Measurements from ENCODE around the gene LAX1. TPM values are rescaled to one million over a fixed set of nuclear protein-coding genes. Genes with fewer than 3 reads are reported as not detected.

Gene LAX1
- total and polyA plus RNA-seq, 10 of the 15 experiments (the other 5 are each of a cell fraction or from before 2014, with no cell fraction given), result 2.1 to 15.0 (median 9.0) TPM

DNA sequence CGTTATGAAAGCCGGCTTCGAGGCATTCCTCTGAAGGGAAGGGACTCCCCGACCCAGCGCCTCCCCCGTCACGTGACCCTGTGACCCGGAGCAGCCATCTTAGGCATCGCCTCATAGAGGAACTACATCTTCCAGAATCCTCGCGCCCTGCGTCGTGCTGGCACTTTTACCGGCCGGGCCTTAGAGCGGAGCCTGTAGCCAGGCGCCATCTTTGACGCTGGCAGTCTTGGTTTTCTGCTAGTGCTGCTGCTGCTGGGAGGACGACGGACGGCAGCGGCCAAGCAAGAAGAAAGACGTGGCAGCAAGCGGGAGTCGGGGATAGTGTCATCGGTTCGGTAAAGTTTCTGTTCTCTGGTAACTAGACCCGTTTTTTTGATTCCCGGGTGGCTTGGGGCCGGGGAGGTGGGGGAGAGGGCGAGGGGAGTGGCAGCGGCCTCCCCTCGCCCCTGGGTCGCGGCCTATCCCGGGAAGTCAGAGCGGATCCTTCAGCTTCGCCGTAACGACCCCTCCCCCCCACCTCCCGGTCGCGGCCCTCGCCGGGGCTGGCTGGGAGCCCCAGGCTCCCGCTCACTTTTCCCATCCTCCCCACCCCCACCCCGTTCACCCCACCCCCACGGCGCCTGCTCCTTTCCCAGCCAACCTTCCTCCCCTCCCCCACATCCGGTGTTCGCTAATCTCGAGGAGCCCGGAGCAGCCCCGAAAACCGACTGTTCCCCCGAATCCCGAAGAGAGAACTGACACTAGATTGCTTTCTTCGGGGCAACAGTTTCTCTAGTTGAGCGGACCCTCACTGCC, 30.7 kb downstream of the LAX1 start, which contains the start of the genes ZBED6 and ZC3H11A (continued):
- TF ChIP-seq EP300 (IDR thresholded peaks at IDR 0.05; ENCODE audit: borderline replicate concordance in 1 of 2, control insufficient read depth in 1 of 2, low read depth in 2 of 2, low read length in 2 of 2), result peak in 1 of 2 experiments; percentile 16; a peak in 1 of 4 replicates
- TF ChIP-seq RELB (IDR thresholded peaks at IDR 0.05; ENCODE audit: low read depth), result peak; percentile 82
- peak; percentile 65 for TF ChIP-seq NBN (IDR thresholded peaks at IDR 0.05)
- TF ChIP-seq SREBF1 (IDR thresholded peaks at IDR 0.05; ENCODE audit: low read length), result no peak
- TF ChIP-seq, protein P1, sequence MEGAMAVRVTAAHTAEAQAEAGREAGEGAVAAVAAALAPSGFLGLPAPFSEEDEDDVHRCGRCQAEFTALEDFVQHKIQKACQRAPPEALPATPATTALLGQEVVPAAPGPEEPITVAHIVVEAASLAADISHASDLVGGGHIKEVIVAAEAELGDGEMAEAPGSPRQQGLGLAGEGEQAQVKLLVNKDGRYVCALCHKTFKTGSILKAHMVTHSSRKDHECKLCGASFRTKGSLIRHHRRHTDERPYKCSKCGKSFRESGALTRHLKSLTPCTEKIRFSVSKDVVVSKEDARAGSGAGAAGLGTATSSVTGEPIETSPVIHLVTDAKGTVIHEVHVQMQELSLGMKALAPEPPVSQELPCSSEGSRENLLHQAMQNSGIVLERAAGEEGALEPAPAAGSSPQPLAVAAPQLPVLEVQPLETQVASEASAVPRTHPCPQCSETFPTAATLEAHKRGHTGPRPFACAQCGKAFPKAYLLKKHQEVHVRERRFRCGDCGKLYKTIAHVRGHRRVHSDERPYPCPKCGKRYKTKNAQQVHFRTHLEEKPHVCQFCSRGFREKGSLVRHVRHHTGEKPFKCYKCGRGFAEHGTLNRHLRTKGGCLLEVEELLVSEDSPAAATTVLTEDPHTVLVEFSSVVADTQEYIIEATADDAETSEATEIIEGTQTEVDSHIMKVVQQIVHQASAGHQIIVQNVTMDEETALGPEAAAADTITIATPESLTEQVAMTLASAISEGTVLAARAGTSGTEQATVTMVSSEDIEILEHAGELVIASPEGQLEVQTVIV (IDR thresholded peaks at IDR 0.05; ENCODE audit: borderline replicate concordance, partially characterized antibody), result peak; percentile 86
- TF ChIP-seq PML (IDR thresholded peaks at IDR 0.05; ENCODE audit: low read length), result 0 out of 2 replicates have a peak, but pooled peaks have one; percentile 30
- TF ChIP-seq POLR2AphosphoS5 (IDR thresholded peaks at IDR 0.05; ENCODE audit: low read length), result peak; percentile 72
- TF ChIP-seq FOS (IDR thresholded peaks at IDR 0.05; ENCODE audit: borderline replicate concordance, extremely low read depth, insufficient read length), result no peak
- TF ChIP-seq TARDBP (IDR thresholded peaks at IDR 0.05; ENCODE audit: borderline replicate concordance), result peak; percentile 85; the same call in 1 of the 2 replicates
- TF ChIP-seq TCF12 (IDR thresholded peaks at IDR 0.05; ENCODE audit: low read depth, low read length), result no peak
- TF ChIP-seq RBBP5 (conservative IDR thresholded peaks at IDR 0.05), result no peak
- peak; percentile 95 for TF ChIP-seq USF2 (IDR thresholded peaks at IDR 0.05; ENCODE audit: borderline replicate concordance, low read depth, low read length)
- no peak for TF ChIP-seq CEBPZ (IDR thresholded peaks at IDR 0.05; ENCODE audit: low read depth, low read length)
- 0 out of 2 replicates have a peak, but pooled peaks have one; percentile 25 for TF ChIP-seq ELK1 (IDR thresholded peaks at IDR 0.05; ENCODE audit: low read depth, low read length)
- TF ChIP-seq ZNF207 (IDR thresholded peaks at IDR 0.05; ENCODE audit: borderline replicate concordance), result peak; percentile 92; the same call in 1 of the 2 replicates
- peak; percentile 44 for TF ChIP-seq MEF2B (IDR thresholded peaks at IDR 0.05; ENCODE audit: partially characterized antibody, poor library complexity, severe bottlenecking)
- TF ChIP-seq, protein P2, sequence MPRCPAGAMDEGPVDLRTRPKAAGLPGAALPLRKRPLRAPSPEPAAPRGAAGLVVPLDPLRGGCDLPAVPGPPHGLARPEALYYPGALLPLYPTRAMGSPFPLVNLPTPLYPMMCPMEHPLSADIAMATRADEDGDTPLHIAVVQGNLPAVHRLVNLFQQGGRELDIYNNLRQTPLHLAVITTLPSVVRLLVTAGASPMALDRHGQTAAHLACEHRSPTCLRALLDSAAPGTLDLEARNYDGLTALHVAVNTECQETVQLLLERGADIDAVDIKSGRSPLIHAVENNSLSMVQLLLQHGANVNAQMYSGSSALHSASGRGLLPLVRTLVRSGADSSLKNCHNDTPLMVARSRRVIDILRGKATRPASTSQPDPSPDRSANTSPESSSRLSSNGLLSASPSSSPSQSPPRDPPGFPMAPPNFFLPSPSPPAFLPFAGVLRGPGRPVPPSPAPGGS (IDR thresholded peaks at IDR 0.05; ENCODE audit: borderline replicate concordance, insufficient read depth, low read depth, low read length, poor library complexity, severe bottlenecking), result no peak

Measured in GM12878 (cell line).